ENCODE data around the gene COL7A1. TPM values are rescaled to one million over a fixed set of nuclear protein-coding genes. Genes with fewer than 3 reads are reported as not detected.

The COL7A1 gene
- total and polyA plus RNA-seq, 2 of the 13 experiments (the other 11 are each of a cell fraction or from before 2014, with no cell fraction given): 2.7 to 11.7 TPM

GRCh38 chr3:48609088-48610005 lies 14.2 kb upstream of the COL7A1 start, which contains the start of gene UQCRC1 (continued):
- no peak for TF ChIP-seq HNF1A (IDR thresholded peaks at IDR 0.05; ENCODE audit: low read depth)
- peak; percentile 77; the same call in 1 of the 2 replicates for TF ChIP-seq HNF1A (CRISPR knock-in tag; IDR thresholded peaks at IDR 0.05; ENCODE audit: borderline replicate concordance)
- no peak for TF ChIP-seq ZBTB40 (IDR thresholded peaks at IDR 0.05)
- TF ChIP-seq ZBTB40 (CRISPR knock-in tag; IDR thresholded peaks at IDR 0.05): peak; percentile 82
- peak; percentile 94 for TF ChIP-seq TBX2 (CRISPR knock-in tag; IDR thresholded peaks at IDR 0.05; ENCODE audit: borderline replicate concordance)
- 0 out of 2 replicates have a peak, but pooled peaks have one; percentile 23 for TF ChIP-seq PAX8 (CRISPR knock-in tag; IDR thresholded peaks at IDR 0.05; ENCODE audit: borderline replicate concordance)
- TF ChIP-seq GLI4 (CRISPR knock-in tag; IDR thresholded peaks at IDR 0.05; ENCODE audit: borderline replicate concordance): no peak
- TF ChIP-seq MED1 (CRISPR knock-in tag; IDR thresholded peaks at IDR 0.05): peak; percentile 84
- no peak for TF ChIP-seq CEBPZ (IDR thresholded peaks at IDR 0.05; ENCODE audit: low read length)
- no peak for TF ChIP-seq ZNF382 (CRISPR knock-in tag; IDR thresholded peaks at IDR 0.05; ENCODE audit: borderline replicate concordance)
- TF ChIP-seq ELF4 (CRISPR knock-in tag; IDR thresholded peaks at IDR 0.05; ENCODE audit: borderline replicate concordance): 0 out of 2 replicates have a peak, but pooled peaks have one; percentile 56

Measured in HepG2 (cell line).